NB4 (cell line): ENCODE data around the gene NHEJ1.

Experiments
- POLR2A ChIP-seq: IDR thresholded peaks from 2 replicates; pipeline ENCODE4 v1.6.1; 2011; ENCODE audit warnings: mild to moderate bottlenecking; ENCODE audit not compliant: insufficient read length; ENCODE audit errors: extremely low read depth
- TF ChIP-seq, protein P1 (sequence below): IDR thresholded peaks from one replicate; pipeline ENCODE4 v1.5.1; 2012; ENCODE audit warnings: low read depth, low read length
- TF ChIP-seq, protein P2 (sequence below): IDR thresholded peaks from 2 replicates; pipeline ENCODE4 v1.6.1; 2011; ENCODE audit warnings: low read depth, low read length

- TF ChIP-seq, protein P1, sequence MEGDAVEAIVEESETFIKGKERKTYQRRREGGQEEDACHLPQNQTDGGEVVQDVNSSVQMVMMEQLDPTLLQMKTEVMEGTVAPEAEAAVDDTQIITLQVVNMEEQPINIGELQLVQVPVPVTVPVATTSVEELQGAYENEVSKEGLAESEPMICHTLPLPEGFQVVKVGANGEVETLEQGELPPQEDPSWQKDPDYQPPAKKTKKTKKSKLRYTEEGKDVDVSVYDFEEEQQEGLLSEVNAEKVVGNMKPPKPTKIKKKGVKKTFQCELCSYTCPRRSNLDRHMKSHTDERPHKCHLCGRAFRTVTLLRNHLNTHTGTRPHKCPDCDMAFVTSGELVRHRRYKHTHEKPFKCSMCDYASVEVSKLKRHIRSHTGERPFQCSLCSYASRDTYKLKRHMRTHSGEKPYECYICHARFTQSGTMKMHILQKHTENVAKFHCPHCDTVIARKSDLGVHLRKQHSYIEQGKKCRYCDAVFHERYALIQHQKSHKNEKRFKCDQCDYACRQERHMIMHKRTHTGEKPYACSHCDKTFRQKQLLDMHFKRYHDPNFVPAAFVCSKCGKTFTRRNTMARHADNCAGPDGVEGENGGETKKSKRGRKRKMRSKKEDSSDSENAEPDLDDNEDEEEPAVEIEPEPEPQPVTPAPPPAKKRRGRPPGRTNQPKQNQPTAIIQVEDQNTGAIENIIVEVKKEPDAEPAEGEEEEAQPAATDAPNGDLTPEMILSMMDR: no peak
- TF ChIP-seq, protein P2, sequence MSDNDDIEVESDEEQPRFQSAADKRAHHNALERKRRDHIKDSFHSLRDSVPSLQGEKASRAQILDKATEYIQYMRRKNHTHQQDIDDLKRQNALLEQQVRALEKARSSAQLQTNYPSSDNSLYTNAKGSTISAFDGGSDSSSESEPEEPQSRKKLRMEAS: no peak
- no peak for TF ChIP-seq POLR2A
Observed at GRCh38 chr2:219081701-219082331, 78.8 kb downstream of the NHEJ1 start.
